ENCODE data around the gene ARHGAP20.

The ARHGAP20 gene

GRCh38 chr11:110655967-110656366 lies 56.3 kb downstream of the ARHGAP20 start:
- Histone ChIP-seq H3K4me3 (ENCODE audit: severe bottlenecking) (no peak overlapping the region), H3K36me3 (ENCODE audit: low read depth) (no peaks in the 10 kb centered on the region), H3K9me3 (ENCODE audit: severe bottlenecking) (no peaks in the 10 kb centered on the region), H3K27ac (ENCODE audit: poor library complexity, severe bottlenecking) (no peak overlapping the region), H3K27me3 (ENCODE audit: insufficient read depth, poor library complexity, severe bottlenecking) (no peaks in the 10 kb centered on the region), H3K4me1 (ENCODE audit: insufficient read depth, poor library complexity, severe bottlenecking) (no peaks in the 10 kb centered on the region)
- TF ChIP-seq, protein P1, sequence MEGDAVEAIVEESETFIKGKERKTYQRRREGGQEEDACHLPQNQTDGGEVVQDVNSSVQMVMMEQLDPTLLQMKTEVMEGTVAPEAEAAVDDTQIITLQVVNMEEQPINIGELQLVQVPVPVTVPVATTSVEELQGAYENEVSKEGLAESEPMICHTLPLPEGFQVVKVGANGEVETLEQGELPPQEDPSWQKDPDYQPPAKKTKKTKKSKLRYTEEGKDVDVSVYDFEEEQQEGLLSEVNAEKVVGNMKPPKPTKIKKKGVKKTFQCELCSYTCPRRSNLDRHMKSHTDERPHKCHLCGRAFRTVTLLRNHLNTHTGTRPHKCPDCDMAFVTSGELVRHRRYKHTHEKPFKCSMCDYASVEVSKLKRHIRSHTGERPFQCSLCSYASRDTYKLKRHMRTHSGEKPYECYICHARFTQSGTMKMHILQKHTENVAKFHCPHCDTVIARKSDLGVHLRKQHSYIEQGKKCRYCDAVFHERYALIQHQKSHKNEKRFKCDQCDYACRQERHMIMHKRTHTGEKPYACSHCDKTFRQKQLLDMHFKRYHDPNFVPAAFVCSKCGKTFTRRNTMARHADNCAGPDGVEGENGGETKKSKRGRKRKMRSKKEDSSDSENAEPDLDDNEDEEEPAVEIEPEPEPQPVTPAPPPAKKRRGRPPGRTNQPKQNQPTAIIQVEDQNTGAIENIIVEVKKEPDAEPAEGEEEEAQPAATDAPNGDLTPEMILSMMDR (IDR thresholded peaks at IDR 0.05; ENCODE audit: poor library complexity, severe bottlenecking), result no peak
- ATAC-seq (ENCODE audit: low read depth) (no peak), DNase-seq (ENCODE audit: low spot score) (no peak)

GRCh38 chr11:110654456-110654855 lies 57.8 kb downstream of the ARHGAP20 start:
- no peaks in the 10 kb centered on the region for H3K9me3 ChIP-seq (ENCODE audit: severe bottlenecking)
- no peaks in the 10 kb centered on the region for H3K27me3 ChIP-seq (ENCODE audit: insufficient read depth, poor library complexity, severe bottlenecking)
- no peak for DNase-seq (ENCODE audit: low spot score)
- H3K27ac ChIP-seq (ENCODE audit: poor library complexity, severe bottlenecking), result no peak overlapping the region
- H3K4me1 ChIP-seq (ENCODE audit: insufficient read depth, poor library complexity, severe bottlenecking), result no peaks in the 10 kb centered on the region
- TF ChIP-seq, protein P1 (IDR thresholded peaks at IDR 0.05; ENCODE audit: poor library complexity, severe bottlenecking), result no peak
- H3K36me3 ChIP-seq (ENCODE audit: low read depth), result no peaks in the 10 kb centered on the region
- no peak for ATAC-seq (ENCODE audit: low read depth)
- no peak overlapping the region for H3K4me3 ChIP-seq (ENCODE audit: severe bottlenecking)

GRCh38 chr11:110645253-110645652 lies 67.0 kb downstream of the ARHGAP20 start:
- no peak overlapping the region for H3K27ac ChIP-seq (ENCODE audit: poor library complexity, severe bottlenecking)
- TF ChIP-seq, protein P1 (IDR thresholded peaks at IDR 0.05; ENCODE audit: poor library complexity, severe bottlenecking), result no peak
- H3K36me3 ChIP-seq (ENCODE audit: low read depth), result no peaks in the 10 kb centered on the region

DNA sequence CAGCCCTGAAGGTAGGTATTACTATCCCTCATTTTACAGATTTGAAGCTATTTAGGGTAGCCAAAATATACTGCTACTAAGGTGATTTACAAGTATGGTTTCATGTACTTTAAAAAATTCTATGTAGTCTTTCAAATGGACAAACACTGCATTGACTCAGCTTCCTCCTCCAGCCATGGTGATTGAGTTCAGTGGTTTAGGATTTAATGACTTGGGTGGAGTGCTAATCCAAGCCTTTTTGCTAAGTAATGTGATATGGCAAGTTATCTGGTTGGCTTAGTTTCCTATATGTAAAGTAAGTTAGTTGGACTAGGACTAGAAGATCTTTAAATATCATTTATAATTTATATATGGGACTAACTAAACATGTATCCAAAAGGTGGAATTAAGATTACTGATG lies 77.9 kb downstream of the ARHGAP20 start:
- no peak for DNase-seq (ENCODE audit: low spot score)
- TF ChIP-seq, protein P1 (IDR thresholded peaks at IDR 0.05; ENCODE audit: poor library complexity, severe bottlenecking), result no peak
- Histone ChIP-seq H3K4me3 (ENCODE audit: severe bottlenecking) (no peak overlapping the region), H3K9me3 (ENCODE audit: severe bottlenecking) (no peaks in the 10 kb centered on the region), H3K4me1 (ENCODE audit: insufficient read depth, poor library complexity, severe bottlenecking) (no peaks in the 10 kb centered on the region), H3K27ac (ENCODE audit: poor library complexity, severe bottlenecking) (no peak overlapping the region), H3K27me3 (ENCODE audit: insufficient read depth, poor library complexity, severe bottlenecking) (no peaks in the 10 kb centered on the region), H3K36me3 (ENCODE audit: low read depth) (no peaks in the 10 kb centered on the region)
- no peak for ATAC-seq (ENCODE audit: low read depth)

More at GRCh38 chr11:110645253-110645652, 67.0 kb downstream of the ARHGAP20 start:
- Histone ChIP-seq H3K27me3 (ENCODE audit: insufficient read depth, poor library complexity, severe bottlenecking) (no peaks in the 10 kb centered on the region), H3K4me3 (ENCODE audit: severe bottlenecking) (no peak overlapping the region), H3K4me1 (ENCODE audit: insufficient read depth, poor library complexity, severe bottlenecking) (no peaks in the 10 kb centered on the region), H3K9me3 (ENCODE audit: severe bottlenecking) (no peaks in the 10 kb centered on the region)
- ATAC-seq (ENCODE audit: low read depth) (no peak), DNase-seq (ENCODE audit: low spot score) (no peak)

DNA sequence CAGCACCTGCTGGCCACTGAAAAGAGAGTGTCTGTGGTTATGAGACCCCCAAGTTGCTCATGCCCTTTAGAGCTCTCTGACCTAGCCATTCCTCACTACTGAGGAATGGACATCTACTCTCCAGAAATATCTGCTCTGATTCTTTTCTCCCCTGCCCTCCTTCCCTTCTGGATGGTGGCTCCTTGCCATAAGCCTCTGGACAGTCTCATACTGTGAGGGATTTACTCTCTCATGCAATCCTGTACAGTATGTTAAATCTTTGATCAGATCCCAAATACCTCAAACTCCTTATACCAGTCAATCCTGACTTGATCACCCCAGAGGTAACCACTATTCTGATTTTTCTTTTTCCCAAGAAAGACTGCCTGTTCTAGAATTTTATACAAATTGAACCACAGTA lies 80.7 kb downstream of the ARHGAP20 start:
- no peak for ATAC-seq (ENCODE audit: low read depth)
- TF ChIP-seq, protein P1 (IDR thresholded peaks at IDR 0.05; ENCODE audit: poor library complexity, severe bottlenecking), result no peak
- no peak overlapping the region for H3K4me3 ChIP-seq (ENCODE audit: severe bottlenecking)
- no peaks in the 10 kb centered on the region for H3K9me3 ChIP-seq (ENCODE audit: severe bottlenecking)
- no peaks in the 10 kb centered on the region for H3K4me1 ChIP-seq (ENCODE audit: insufficient read depth, poor library complexity, severe bottlenecking)
- no peak overlapping the region for H3K27ac ChIP-seq (ENCODE audit: poor library complexity, severe bottlenecking)
- no peaks in the 10 kb centered on the region for H3K27me3 ChIP-seq (ENCODE audit: insufficient read depth, poor library complexity, severe bottlenecking)
- no peak for DNase-seq (ENCODE audit: low spot score)
- H3K36me3 ChIP-seq (ENCODE audit: low read depth), result no peaks in the 10 kb centered on the region

Data from RWPE2 (cell line).